Muscle of back (tissue), 11 donors: ENCODE data around the gene MAD1L1. TPM values are rescaled to one million over a fixed set of nuclear protein-coding genes. Genes with fewer than 3 reads are reported as not detected.

ENCODE experiments used
- DNase-seq, 3 donors: peaks; one replicate each; pipeline versions ENCODE4 v3.0.0 to v3.0.0-alpha.2; 2013
- polyA plus RNA-seq, 10 donors: library from polyadenylated mRNA; unstranded; fragments of 120-200 nt; gene quantifications; one replicate each; pipeline ENCODE4 v1.2.1, GENCODE V29; 2013; ENCODE audit not compliant: insufficient read length in 10 of 10

The MAD1L1 gene
- polyA plus RNA-seq, 10 donors = 15.4 to 25.7 (median 22.0) TPM

DNA sequence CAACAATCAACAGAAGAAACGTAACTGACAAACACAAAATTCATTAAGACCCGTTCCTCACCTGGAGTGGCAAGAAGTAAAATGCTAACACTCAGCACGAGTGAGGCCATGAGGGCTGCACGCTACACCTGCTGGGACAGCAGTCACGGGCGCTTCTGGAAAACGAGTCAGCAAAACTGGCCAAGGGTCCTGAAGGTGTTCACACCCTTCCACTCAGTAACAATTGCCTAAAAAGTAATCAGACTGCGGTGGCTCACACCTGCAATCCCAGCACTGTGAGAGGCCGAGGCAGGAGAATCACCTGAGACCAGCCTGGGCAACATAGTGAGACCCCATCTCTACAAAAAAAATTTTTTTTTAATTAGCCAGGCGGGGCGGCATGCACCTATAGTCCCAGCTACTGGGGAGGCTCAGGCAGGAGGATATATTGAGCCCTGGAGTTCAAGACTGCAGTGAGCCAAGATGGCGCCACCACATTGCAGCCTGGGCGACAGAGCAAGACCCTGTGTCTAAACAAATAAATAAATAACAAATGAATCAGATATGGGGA lies 199.1 kb downstream of the MAD1L1 start:
- DNase-seq = no peak

- no peak for DNase-seq
Measured at GRCh38 chr7:2032876-2033407, 199.8 kb downstream of the MAD1L1 start.

- no peak for DNase-seq
Measured at GRCh38 chr7:2032030-2032875, 200.5 kb downstream of the MAD1L1 start.

GRCh38 chr7:2031451-2031845 lies 201.3 kb downstream of the MAD1L1 start:
- DNase-seq = no peak

- no peak for DNase-seq
Measured at GRCh38 chr7:2030475-2031450, 202.0 kb downstream of the MAD1L1 start.

GRCh38 chr7:2029936-2030335 lies 202.8 kb downstream of the MAD1L1 start:
- DNase-seq = no peak

- no peak for DNase-seq
Measured at GRCh38 chr7:2029211-2029905, 203.4 kb downstream of the MAD1L1 start.

GRCh38 chr7:2028733-2029132 lies 204.0 kb downstream of the MAD1L1 start:
- DNase-seq = no peak

- no peak for DNase-seq
Measured at GRCh38 chr7:2025188-2025587, 207.6 kb downstream of the MAD1L1 start.

DNA sequence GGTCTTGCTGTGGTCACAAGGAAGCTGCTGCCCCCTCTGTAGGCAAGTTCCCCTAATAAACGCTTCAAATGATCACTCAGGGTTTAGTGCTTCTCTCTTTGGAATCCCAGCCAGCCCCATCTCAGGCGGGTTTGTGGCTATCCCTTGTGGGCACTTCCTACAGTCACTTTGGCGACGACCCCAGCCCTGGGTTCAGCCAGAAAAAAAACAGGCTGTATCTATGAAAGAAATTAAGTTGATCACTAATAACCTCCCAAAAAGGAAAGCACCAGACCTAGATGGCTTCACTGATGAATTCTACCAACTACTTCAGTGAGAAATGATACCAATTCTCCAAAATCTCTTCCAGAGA lies 208.2 kb downstream of the MAD1L1 start:
- DNase-seq = no peak

DNA sequence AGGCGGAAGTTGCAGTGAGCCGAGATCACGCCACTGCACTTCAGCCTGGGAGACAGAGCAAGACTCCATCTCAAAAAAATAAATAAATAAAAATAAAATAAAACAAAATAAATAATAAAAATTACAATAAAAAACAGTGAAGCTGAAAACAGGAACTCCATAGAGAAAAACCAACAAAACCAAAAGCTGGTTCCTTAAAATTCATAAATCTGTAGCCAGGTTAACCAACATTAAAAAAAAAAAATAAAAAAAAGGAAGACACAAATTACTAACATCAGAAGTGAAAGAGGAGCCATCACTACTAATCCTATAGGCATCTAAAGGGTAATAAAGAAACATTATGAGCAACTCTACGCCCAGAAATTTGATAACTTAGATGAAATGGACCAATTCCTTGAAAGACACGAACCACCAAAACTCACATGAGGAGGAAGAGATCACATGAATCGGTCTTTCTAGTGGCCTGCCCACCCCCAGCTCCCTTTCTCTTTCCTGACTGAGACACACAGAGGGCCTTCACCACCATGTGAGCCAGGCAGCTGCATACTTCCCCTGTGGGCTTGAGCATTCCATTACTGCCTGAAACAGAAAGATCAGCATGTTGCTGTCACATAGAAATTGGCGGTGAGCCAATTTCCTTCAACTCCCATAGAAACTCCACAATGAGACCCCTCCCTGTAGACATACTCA lies 208.7 kb downstream of the MAD1L1 start:
- DNase-seq = peak in 1 of 3 donors; percentile 49

GRCh38 chr7:2022737-2023250 lies 210.0 kb downstream of the MAD1L1 start:
- DNase-seq = no peak

GRCh38 chr7:2022021-2022409 lies 210.7 kb downstream of the MAD1L1 start:
- DNase-seq = no peak

GRCh38 chr7:2019711-2020511 lies 212.8 kb downstream of the MAD1L1 start:
- peak; percentile 34 to 88 (median 64) for DNase-seq

GRCh38 chr7:2019461-2019710 lies 213.4 kb downstream of the MAD1L1 start:
- DNase-seq = no peak

DNA sequence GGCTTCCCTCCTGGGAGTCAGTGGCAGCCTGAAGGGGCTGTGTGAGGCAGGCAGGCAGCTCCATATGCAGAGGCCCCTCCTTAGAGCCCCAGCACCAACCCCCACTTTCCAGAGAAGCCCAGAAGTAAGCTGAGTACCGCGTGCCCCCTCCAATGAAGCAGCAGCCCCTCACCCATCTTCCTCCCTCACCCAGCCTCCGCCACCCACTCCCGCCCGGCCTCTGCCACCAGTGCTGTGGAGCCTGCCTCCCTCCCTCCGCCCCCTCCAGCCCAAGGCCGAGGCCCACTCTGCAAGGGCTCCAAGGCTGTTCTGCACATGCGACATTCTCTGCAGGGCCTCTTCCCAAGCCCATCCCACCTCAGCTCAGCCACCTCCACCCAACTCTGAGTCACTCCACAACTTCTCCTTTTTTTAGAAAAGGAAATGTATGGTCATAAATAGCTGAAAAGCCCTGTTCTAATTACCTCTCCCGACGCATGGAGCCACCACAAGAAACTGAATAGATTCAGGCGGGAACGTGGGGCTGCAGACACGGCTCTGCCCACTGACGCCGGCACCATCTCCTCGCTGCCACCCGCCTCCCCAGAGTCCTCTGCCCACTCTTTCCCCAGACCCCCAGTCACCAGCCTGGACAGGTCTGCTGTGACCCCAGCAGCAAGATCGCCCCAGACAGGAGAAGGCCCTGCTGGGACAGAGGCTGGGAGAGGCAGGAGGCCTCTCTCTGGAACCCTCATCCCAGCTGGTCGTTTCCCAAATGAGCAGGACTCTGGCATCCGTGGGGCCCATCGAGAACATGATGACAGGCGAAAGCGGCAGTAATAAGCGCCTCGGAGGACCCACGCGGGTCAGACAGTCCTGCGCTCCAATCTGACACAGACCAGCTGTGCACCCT lies 213.9 kb downstream of the MAD1L1 start:
- peak; percentile 74 to 87 (median 85) for DNase-seq

DNA sequence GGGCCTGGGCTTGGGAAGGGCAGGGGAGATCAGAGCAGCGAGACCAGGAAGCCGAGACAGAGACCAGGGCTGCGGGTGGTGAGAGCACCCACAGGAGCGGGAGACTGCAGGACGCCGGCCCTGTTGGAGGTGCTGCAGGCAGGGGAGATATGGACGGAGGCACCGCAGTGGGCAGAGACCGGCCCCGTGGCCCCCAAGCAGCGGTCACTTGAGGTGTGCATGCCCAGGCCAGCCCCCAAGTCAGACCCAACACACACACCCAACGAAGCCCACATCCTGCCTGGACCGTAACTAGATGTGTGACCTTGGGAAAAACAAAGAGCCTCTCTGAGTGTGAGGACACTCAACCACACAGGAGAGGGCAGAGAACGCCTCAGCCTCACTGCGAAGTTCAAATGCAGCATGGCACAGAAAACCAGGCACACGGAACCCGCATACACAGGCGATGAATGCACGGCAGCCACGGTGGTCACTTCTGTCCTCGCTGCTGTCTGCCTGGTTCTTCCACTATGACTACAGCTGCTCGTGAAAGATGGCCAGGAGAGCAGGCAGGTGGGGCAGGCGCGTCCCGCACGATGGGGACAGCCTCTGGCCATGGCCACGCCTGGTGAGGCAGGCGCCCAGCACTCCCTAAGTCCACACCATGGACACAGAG lies 214.7 kb downstream of the MAD1L1 start:
- DNase-seq = no peak

GRCh38 chr7:2017481-2017891 lies 215.3 kb downstream of the MAD1L1 start:
- DNase-seq = no peak
